ENCODE results near the gene DIP2A. TPM values are rescaled to one million over a fixed set of nuclear protein-coding genes. Genes with fewer than 3 reads are reported as not detected.
"Not testable (repeated sequence)": the region's sequence is repeated elsewhere in the genome, so short reads cannot be mapped to it uniquely, and the experiment has no call there.

The DIP2A gene
- total RNA-seq, 1 donor from 2014 or later, result 41.0 TPM

DNA sequence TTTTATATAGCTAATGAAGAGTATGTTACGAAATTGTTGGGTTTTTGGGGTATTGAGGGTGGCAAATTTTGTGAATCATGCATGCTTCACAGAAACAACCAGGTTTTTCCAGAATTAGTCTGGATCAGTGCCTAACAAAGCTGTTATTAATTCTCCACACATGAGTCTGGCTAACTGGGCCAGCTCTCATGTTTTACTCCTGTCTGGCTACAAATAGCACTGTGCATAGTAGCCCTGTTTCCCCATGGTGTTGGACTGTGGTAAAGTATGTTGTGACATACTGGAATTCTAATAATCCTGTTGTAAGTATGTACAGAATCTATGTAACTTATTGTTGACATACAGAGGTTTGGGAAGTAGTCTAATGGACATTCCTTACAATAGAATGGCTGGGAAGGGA lies 110.4 kb downstream of the DIP2A start:
- Histone ChIP-seq H3K27ac (no peak overlapping the region), H3K36me3 (peaks cover 70% of the 10 kb centered on the region), H3K4me1 (no peaks in the 10 kb centered on the region), H3K27me3 (ENCODE audit: low read depth) (no peaks in the 10 kb centered on the region), H3K4me3 (no peak overlapping the region), H3K9me3 (no peaks in the 10 kb centered on the region)
- ATAC-seq, result no peak
- no peak for DNase-seq
- intact Hi-C loops (cut with DNase I), result no loop called here
- TF ChIP-seq CTCF (IDR thresholded peaks at IDR 0.05), result no peak

GRCh38 chr21:46570119-46570518 lies 111.4 kb downstream of the DIP2A start:
- no peak for TF ChIP-seq CTCF (IDR thresholded peaks at IDR 0.05)
- Histone ChIP-seq H3K36me3 (peaks cover 60% of the 10 kb centered on the region), H3K4me3 (no peak overlapping the region), H3K27ac (no peak overlapping the region), H3K4me1 (no peaks in the 10 kb centered on the region), H3K27me3 (ENCODE audit: low read depth) (no peaks in the 10 kb centered on the region), H3K9me3 (no peaks in the 10 kb centered on the region)
- DNase-seq (no peak), ATAC-seq (no peak)
- intact Hi-C loops (cut with DNase I), result no loop called here

- no peak for TF ChIP-seq CTCF (IDR thresholded peaks at IDR 0.05)
Measured at GRCh38 chr21:46570631-46571030, 111.9 kb downstream of the DIP2A start.

DNA sequence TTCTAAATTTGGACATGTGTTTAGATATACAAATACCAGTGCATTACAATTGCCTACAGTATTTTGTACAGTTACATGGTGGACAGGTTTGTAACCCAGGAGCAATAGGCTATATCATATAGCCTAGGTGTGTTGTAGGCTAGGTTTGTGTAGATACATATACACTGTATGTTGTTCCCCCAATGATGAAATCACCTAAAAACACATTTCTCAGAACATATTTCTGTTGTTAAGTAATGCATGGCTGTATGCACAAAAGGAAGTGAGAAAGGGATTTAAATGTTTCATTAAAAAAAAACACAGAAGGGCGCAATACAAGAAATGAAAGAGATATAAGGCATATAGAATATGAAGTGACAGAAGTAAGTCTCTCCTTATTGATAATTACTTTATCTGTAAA lies 114.2 kb downstream of the DIP2A start:
- TF ChIP-seq CTCF (IDR thresholded peaks at IDR 0.05), result no peak
- no peak for ATAC-seq
- no peaks in the 10 kb centered on the region for H3K9me3 ChIP-seq
- no peak overlapping the region for H3K27ac ChIP-seq
- H3K4me1 ChIP-seq, result no peaks in the 10 kb centered on the region
- DNase-seq, result no peak
- no peak overlapping the region for H3K4me3 ChIP-seq
- intact Hi-C loops (cut with DNase I), result no loop called here
- no peaks in the 10 kb centered on the region for H3K27me3 ChIP-seq (ENCODE audit: low read depth)
- H3K36me3 ChIP-seq, result peaks cover 32% of the 10 kb centered on the region

More at GRCh38 chr21:46570631-46571030, 111.9 kb downstream of the DIP2A start:
- ATAC-seq (no peak), DNase-seq (no peak)
- Histone ChIP-seq H3K4me3 (no peak overlapping the region), H3K36me3 (peaks cover 54% of the 10 kb centered on the region), H3K4me1 (no peaks in the 10 kb centered on the region), H3K27me3 (ENCODE audit: low read depth) (no peaks in the 10 kb centered on the region), H3K27ac (no peak overlapping the region), H3K9me3 (no peaks in the 10 kb centered on the region)
- intact Hi-C loops (cut with DNase I), result no loop called here

DNA sequence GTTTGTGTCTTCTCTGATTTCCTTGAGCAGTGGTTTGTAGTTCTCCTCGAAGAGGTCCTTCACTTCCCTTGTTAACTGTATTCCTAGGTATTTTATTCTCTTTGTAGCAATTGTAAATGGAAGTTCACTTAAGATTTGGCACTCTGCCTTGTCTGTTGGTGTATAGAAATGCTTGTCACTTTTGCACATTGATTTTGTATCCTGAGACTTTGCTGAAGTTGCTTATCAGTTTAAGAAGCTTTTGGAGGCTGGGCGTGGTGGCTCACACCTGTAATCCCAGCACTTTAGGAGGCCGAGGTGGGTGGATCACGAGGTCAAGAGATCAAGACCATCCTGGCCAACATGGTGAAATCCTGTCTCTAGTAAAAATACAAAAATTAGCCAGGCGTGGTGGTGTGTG lies 119.1 kb downstream of the DIP2A start:
- intact Hi-C loops (cut with DNase I); H3K27me3 ChIP-seq (ENCODE audit: low read depth); H3K36me3 ChIP-seq; DNase-seq; H3K27ac ChIP-seq; H3K4me1 ChIP-seq; H3K4me3 ChIP-seq; ATAC-seq: not testable (repeated sequence)
- peaks cover 29% of the 10 kb centered on the region for H3K9me3 ChIP-seq

- H3K27ac ChIP-seq; H3K4me1 ChIP-seq; H3K27me3 ChIP-seq (ENCODE audit: low read depth); intact Hi-C loops (cut with DNase I); DNase-seq; H3K36me3 ChIP-seq; ATAC-seq; H3K4me3 ChIP-seq: not testable (repeated sequence)
- peaks cover 29% of the 10 kb centered on the region for H3K9me3 ChIP-seq
Measured at GRCh38 chr21:46579394-46579793, 120.7 kb downstream of the DIP2A start.

DNA sequence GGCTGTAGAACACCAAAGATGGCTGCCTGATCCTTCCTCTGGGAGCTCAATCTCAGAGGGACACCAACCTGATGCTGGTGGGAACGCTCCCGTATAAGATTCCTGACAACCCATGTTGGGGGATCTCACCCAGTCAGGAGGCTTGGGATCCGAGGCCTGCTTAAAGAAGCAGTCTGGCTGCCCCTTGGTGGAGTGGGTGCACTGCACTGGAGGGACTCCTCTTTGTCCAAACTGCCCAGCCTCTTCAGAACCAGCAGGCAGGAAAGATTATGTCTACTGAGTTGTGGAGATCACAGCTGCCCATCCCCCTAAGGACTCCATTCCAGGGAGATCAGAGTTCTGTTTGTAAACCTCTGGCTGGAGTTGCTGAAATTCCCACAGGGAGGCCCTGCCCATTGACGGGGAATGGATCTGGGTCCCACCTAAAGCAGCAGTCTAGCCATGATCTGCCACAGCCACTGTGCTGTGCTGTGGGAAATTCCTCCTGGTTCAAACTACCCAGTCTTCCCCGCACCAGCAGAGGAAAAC lies 123.2 kb downstream of the DIP2A start:
- Histone ChIP-seq H3K4me3 (no peak overlapping the region), H3K9me3 (peaks cover 29% of the 10 kb centered on the region), H3K27me3 (ENCODE audit: low read depth) (no peaks in the 10 kb centered on the region), H3K27ac (no peak overlapping the region), H3K4me1 (no peaks in the 10 kb centered on the region), H3K36me3 (no peaks in the 10 kb centered on the region)
- intact Hi-C loops (cut with DNase I), result no loop called here
- no peak for ATAC-seq
- no peak for DNase-seq
- TF ChIP-seq CTCF (IDR thresholded peaks at IDR 0.05), result no peak
